Measurements from ENCODE around the gene COL1A2.

DNA sequence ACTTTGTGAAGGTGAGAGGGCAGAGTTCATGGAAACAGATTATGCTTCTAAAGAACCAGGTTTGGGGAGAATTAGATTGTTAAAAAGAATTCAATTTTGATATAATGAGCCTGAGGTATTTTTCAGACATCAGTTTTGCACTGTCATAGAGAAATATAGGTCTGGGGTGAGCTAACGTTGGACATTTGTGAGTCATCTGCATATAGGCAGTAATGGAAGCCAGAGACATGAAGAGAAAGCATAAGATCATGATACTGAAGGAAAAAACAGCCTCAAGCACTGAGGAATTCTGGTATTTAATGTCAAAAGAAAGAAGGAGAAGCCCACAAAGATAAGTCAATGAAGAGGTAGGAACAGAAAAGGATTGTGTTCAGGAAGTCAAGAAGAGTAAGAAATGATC lies 32.4 kb upstream of the COL1A2 start:
- TF ChIP-seq EP300 (IDR thresholded peaks at IDR 0.05) (no peak), MAZ (IDR thresholded peaks at IDR 0.05; ENCODE audit: borderline replicate concordance, low read depth, low read length) (no peak), CEBPB (IDR thresholded peaks at IDR 0.05) (no peak), HDAC2 (IDR thresholded peaks at IDR 0.05) (no peak), RFX5 (IDR thresholded peaks at IDR 0.05) (no peak), NR3C1 (IDR thresholded peaks at IDR 0.05) (no peak), JUN (IDR thresholded peaks at IDR 0.05) (no peak), MAFK (IDR thresholded peaks at IDR 0.05; ENCODE audit: partially characterized antibody) (no peak)
- TF ChIP-seq, protein P1, sequence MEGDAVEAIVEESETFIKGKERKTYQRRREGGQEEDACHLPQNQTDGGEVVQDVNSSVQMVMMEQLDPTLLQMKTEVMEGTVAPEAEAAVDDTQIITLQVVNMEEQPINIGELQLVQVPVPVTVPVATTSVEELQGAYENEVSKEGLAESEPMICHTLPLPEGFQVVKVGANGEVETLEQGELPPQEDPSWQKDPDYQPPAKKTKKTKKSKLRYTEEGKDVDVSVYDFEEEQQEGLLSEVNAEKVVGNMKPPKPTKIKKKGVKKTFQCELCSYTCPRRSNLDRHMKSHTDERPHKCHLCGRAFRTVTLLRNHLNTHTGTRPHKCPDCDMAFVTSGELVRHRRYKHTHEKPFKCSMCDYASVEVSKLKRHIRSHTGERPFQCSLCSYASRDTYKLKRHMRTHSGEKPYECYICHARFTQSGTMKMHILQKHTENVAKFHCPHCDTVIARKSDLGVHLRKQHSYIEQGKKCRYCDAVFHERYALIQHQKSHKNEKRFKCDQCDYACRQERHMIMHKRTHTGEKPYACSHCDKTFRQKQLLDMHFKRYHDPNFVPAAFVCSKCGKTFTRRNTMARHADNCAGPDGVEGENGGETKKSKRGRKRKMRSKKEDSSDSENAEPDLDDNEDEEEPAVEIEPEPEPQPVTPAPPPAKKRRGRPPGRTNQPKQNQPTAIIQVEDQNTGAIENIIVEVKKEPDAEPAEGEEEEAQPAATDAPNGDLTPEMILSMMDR (IDR thresholded peaks at IDR 0.05) = no peak
- TF ChIP-seq, protein P2, sequence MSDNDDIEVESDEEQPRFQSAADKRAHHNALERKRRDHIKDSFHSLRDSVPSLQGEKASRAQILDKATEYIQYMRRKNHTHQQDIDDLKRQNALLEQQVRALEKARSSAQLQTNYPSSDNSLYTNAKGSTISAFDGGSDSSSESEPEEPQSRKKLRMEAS (IDR thresholded peaks at IDR 0.05) = no peak

Measured in A549 (cell line).